HG03060 (cell line): ENCODE results near the gene CPNE6.

Experiments used
- ATAC-seq: cut with Tn5 transposase; IDR thresholded peaks from one replicate; pipeline ENCODE4 v1.9.1; 2021; ENCODE audit warnings: low read depth, moderate number of reproducible peaks; ENCODE audit not compliant: unreplicated experiment

The CPNE6 gene

GRCh38 chr14:24122898-24123297 lies 51.5 kb downstream of the CPNE6 start:
- no peak for ATAC-seq

GRCh38 chr14:24123424-24124417 lies 52.4 kb downstream of the CPNE6 start:
- ATAC-seq, result no peak

- ATAC-seq, result no peak
Observed at GRCh38 chr14:24126939-24127338, 55.6 kb downstream of the CPNE6 start.

- ATAC-seq, result no peak
Observed at GRCh38 chr14:24127673-24128072, 56.3 kb downstream of the CPNE6 start.
